GM21367 (cell line): Measurements from ENCODE around the gene CENPVL1.
"Not testable (repeated sequence)": the region's sequence is repeated elsewhere in the genome, so short reads cannot be mapped to it uniquely, and the experiment has no call there.

Experiments
- ATAC-seq: cut with Tn5 transposase; IDR thresholded peaks from one replicate; pipeline ENCODE4 v1.9.1; 2021; ENCODE audit not compliant: unreplicated experiment

The CENPVL1 gene

DNA sequence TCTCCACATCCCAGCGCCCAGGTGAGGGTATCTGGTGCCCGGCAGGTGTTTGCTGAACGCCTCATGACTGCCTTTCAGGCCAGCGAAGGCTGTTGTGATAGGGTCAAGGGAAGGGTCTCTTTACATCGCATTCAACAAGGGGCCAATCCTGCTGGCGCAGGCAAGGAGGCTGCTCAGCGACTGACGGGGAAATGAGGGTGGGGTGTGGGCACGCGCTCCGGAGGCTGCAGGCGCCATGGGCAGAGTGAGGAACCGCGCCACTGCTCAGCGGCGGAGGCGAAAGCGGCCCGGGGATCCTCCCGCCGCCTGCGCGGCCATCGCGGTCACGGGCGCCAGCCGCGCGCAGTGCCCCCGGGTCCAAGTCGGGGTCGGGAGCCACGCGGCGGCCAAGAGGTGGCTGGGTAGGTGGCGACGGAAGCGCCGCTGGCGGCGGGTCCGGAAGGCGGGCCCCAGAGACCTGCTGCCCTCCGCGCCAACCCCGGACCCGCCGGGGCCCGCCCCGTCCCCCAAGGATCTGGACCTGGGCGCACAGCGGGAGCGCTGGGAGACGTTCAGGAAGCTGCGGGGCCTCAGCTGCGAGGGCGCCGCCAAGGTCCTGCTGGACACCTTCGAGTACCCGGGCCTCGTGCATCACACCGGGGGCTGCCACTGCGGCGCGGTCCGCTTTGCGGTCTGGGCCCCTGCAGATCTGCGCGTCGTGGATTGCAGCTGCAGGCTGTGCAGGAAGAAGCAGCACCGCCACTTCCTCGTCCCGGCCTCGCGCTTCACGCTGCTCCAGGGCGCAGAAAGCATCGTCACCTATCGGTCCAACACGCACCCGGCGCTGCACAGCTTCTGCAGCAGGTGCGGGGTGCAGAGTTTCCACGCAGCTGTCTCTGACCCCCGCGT, at the start of gene CENPVL1:
Gene CENPVL1 (plus strand): TSS at position 236 of the 888 bp plus-strand sequence. CDS start 0 bp downstream, at position 236.
- ATAC-seq: not testable (repeated sequence)

DNA sequence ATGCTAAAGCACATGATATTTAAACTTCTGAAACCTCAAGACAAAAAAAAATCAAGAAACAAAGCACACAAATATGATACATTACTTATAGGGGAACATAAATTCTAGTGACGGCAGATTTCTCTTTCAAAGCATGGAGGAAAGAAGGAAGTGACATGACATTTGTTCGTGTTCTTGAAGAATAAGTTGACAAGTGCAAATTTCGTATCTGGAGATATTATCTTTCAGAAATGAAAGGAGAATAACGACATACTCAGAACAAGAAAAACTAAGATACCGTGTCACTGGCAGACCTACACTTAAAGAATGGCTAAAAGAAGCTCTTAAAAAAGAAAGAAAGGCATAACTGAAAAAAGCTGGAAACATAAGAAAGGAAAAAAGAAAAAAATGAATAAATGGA, 44.3 kb upstream of the CENPVL1 start:
- ATAC-seq: no peak

DNA sequence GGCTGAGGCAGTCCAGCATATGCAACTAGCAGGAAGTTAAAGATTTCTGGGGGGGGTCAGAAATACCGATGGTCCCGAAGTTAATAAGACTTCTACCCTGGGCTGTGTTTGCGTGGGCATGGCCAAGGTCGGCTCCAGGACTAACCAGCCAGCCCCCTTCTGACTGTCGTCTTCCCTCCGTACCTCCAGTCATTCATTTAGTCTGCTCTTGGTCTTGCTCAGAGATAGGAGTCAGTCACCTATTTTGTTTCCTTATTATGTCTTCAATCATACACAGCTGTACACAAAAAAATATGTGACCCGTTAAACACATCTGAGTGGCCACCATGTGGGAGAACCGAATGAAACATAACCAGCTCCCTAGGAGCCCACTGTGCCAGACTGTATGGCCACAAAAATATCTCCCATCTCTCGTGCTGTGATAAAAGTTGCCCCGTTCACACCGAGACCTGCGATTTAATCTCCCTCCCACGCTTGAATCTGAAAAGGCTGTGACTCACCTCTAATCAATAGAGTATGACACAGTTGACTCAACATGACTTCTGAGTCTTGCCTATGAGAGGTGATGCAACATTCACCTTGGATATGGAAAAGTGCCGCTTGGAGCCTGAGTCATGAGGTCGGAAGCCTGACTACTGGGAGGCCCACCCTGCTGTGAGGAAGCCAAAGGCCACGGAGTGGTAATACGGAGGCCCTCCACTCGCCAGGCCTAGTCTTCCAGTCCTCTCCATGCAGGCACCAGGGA, 30.5 kb upstream of the CENPVL1 start:
- not testable (repeated sequence) for ATAC-seq

DNA sequence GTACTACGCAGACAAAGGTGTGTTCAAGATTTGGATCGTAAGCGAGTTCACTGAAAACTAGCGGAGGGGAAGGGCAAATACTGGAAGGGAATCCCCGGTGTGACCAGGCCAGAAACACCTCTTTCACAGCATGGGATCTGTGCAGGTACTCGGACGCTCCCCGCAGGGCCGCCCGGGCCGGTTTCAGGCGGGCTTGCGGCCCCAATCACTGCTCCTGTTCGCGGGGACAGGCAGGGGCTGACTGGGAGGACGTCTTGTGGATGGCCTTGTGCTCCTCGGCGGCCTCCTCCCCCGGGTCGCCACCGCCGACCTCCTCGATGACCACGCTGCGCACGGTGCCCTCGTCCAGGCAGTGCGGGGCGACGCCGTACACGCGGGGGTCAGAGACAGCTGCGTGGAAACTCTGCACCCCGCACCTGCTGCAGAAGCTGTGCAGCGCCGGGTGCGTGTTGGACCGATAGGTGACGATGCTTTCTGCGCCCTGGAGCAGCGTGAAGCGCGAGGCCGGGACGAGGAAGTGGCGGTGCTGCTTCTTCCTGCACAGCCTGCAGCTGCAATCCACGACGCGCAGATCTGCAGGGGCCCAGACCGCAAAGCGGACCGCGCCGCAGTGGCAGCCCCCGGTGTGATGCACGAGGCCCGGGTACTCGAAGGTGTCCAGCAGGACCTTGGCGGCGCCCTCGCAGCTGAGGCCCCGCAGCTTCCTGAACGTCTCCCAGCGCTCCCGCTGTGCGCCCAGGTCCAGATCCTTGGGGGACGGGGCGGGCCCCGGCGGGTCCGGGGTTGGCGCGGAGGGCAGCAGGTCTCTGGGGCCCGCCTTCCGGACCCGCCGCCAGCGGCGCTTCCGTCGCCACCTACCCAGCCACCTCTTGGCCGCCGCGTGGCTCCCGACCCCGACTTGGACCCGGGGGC, 28.2 kb upstream of the CENPVL1 start:
- ATAC-seq: not testable (repeated sequence)

DNA sequence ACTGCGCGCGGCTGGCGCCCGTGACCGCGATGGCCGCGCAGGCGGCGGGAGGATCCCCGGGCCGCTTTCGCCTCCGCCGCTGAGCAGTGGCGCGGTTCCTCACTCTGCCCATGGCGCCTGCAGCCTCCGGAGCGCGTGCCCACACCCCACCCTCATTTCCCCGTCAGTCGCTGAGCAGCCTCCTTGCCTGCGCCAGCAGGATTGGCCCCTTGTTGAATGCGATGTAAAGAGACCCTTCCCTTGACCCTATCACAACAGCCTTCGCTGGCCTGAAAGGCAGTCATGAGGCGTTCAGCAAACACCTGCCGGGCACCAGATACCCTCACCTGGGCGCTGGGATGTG, 27.6 kb upstream of the CENPVL1 start, which contains the start of gene CENPVL2:
Gene CENPVL2 (minus strand): TSS at position 112 of the 343 bp plus-strand sequence. CDS start 0 bp downstream, at position 112.
- not testable (repeated sequence) for ATAC-seq

DNA sequence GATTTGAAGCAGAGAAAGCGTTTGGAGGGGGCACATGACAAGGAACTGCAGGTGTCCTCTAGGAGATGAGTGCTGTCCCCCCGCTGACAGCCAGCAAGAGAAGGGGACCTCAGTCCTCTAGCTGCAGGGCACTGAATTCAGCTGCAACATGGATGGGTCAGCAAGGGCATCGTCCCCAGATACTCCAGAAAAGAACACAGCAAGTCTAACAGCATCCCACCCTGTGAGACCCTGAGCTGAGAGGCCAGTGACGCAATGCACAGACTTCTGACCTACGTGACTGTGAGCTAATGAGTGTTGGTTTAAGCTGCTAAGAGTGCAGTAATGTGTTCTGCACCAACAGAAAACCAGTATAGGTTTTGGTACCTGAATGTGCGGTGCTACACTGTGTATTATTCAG, 16.1 kb upstream of the CENPVL1 start:
- ATAC-seq: no peak

DNA sequence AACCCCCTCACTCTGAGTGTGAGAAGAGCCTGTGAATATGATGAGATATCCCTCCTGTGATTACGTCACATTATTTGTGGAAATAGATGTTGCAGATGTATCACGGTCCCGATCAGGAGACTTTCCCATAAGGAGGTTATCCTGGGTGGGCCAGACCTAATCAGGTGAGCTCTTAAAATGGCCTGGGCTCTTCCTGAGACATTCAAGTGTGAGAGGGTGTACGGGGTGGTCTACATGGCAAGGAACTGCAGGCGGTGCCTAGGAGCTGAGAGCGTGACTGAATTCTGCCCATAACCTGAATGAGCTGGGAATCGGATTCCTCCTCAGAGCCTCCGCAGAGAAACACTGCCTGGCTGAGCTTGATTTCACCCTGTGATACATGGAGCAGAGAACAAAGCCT, 12.9 kb upstream of the CENPVL1 start:
- no peak for ATAC-seq

DNA sequence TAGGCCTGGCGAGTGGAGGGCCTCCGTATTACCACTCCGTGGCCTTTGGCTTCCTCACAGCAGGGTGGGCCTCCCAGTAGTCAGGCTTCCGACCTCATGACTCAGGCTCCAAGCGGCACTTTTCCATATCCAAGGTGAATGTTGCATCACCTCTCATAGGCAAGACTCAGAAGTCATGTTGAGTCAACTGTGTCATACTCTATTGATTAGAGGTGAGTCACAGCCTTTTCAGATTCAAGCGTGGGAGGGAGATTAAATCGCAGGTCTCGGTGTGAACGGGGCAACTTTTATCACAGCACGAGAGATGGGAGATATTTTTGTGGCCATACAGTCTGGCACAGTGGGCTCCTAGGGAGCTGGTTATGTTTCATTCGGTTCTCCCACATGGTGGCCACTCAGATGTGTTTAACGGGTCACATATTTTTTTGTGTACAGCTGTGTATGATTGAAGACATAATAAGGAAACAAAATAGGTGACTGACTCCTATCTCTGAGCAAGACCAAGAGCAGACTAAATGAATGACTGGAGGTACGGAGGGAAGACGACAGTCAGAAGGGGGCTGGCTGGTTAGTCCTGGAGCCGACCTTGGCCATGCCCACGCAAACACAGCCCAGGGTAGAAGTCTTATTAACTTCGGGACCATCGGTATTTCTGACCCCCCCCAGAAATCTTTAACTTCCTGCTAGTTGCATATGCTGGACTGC, 2.8 kb downstream of the CENPVL1 start:
- ATAC-seq: not testable (repeated sequence)

DNA sequence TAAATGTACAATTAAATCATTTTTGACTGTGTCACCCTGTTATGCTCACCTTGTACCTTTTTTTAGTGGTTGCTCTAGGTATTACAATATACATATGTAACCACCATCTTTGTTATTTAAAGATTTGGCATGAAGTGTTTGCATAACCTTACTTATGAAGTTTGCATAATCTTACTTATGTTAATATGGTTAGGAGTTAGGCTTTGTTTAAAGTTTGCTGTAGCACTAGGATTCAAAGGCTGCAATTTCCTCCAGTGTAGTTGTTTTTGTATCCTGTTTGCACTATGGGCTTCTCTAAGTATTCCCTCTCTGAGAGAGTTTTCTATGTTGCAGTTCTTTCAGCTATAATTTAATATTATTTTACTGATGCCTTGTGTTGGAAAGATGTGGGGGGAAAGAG, 17.9 kb downstream of the CENPVL1 start:
- no peak for ATAC-seq

DNA sequence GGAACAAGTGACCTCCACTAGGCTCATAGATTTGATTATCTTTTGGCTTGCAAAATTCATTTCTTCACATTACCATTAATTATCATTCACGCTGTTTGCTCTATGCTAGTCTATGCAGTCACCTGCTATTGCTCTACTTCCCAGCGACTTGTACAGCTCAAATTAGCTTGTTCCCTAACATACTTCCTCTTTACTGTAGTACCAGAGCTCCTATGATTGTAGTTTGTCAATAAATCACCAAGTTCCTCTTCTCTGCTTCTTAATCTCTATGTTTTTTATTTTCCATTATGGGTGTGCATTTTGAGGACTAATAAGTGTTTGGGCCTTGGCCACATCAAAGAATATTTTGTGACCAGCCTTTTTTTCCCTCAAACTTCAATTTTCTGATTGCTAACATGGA, 26.8 kb downstream of the CENPVL1 start:
- ATAC-seq: no peak

DNA sequence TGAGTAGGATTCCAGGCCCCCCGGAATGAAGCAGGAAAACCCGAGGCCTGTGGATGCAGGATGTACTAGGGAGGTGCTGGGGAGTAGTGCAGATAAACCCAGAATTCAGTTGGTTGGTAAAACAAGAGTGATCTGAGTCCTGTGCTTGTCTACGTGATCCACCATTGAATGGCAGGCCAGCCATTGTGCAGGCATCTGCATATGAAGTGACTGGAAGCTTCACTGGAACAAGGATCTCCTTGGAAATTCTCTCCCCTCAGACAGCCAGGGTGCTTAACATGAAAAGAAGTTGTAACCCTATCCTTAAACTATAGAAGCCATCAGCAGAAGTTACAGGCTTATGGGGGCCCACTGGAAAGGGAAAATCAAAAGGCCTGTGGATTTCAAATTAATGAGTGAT, 32.3 kb downstream of the CENPVL1 start:
- ATAC-seq: no peak

DNA sequence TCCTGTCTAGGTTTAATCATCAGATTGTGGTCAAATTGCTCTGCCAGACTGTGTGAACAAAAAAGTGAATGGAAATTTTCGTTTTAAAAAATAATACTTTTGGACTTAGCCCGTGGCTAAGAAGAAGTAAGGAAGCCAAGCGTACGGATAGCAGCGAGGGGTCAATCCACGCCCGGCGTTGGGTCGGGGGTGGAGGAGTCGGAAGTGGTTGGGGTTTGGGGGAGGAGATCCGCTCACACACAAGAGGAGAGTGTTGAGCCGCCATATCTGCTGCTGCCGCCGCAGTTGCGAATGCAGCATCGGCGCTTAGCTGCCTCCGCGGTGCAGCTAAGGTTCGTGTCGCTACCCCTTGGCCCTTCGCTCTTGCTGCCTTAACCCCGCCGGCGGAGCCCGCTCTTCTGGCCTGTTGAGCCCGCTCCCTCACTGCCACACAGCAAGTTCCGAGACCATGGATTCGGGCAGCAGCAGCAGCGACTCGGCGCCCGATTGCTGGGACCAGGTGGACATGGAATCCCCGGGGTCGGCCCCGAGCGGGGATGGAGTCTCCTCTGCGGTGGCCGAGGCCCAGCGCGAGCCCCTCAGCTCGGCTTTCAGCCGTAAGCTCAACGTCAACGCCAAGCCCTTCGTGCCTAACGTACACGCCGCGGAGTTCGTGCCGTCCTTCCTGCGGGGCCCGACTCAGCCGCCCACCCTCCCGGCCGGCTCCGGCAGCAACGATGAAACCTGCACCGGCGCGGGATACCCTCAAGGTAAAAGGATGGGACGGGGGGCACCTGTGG, 33.1 kb downstream of the CENPVL1 start, which contains the start of gene GSPT2:
Gene GSPT2 (plus strand): TSS at position 264 of the 779 bp plus-strand sequence. CDS start 185 bp downstream, at position 449.
- ATAC-seq: peak; percentile 87

DNA sequence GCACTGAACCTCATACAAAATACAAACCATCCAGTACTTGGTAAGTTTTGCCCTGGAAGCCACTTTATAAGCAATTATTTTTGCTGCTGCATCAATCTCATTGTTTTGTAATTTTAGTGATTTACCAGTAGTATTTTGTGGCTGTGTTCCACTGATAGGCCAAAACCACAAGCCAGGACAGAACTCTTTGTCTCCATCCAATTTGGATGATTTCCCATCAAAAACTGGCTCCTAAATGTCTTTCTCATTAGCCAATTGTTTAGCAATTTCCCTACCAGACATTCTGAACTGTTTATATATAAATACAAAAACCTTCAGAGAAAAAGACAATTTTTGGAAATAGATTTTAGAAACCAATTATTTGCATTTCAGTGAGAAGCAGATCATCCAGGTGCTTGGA, 37.4 kb downstream of the CENPVL1 start:
- ATAC-seq: no peak

DNA sequence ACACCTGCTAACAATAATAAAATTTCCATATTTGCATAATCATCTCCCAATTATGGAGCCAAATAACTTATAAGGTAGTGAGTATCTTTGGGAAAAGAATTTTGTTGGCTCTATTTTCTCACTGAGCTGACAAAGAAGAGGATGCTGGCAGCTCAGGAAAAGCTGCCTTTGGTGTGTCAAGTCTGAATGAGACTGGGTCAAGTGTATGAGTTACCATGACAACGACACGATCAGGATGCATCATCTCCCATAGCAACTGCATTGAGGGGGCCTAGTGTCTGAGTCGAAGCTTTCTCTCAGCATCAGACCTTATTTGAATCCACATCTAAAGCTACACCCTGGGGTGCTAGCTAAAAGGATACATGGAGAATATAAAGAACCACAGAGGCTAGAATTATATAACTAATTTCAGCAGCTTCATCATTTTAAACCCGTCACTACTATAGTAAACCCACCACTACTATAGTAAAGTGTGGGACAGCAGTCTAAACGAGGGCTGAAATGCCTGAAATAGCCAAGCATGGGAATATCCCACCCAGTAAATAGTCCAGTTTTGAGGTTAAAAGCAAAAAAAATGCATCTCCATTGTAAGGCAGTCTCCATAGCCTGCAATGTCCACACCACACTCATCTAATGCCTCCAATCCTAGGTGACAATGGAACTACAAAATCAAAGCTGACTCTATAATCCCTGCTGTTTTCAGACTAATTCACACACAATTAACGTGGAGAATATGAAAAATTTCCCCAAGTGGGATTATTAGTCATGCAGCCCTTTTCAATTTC, 48.9 kb downstream of the CENPVL1 start:
- ATAC-seq: no peak

DNA sequence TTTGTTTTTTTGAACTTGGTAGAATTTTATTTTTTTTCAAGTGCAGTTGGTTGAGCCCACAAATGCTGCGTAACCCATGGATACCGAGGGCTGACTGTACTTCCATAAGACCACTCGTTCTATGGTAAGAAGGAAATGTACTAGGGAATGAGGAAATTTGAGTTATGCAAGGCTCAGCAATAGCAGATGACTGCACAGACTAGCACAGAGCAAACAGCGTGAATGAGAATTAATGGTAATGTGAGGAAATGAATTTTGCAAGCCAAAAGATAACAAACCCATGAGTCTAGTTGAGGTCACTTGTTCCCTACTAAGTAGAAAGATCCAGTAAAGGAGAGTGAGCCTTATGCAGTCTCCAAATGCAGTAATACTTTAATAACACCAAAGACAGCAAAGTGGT, 50.3 kb downstream of the CENPVL1 start:
- no peak for ATAC-seq
